ENCODE measurements around the gene ADAMTS9. TPM values are rescaled to one million over a fixed set of nuclear protein-coding genes. Genes with fewer than 3 reads are reported as not detected.

The ADAMTS9 gene
- polyA plus RNA-seq, 3 donors, result 138 to 151 (median 139) TPM

GRCh38 chr3:64496786-64497490 is 190.9 kb downstream of the ADAMTS9 start:
- no peak for DNase-seq (ENCODE audit: low read depth in 3 of 3, low spot score in 2 of 3)

GRCh38 chr3:64495781-64496334 is 191.9 kb downstream of the ADAMTS9 start:
- DNase-seq (ENCODE audit: low read depth in 3 of 3, low spot score in 2 of 3), result no peak

GRCh38 chr3:64495121-64495780 is 192.5 kb downstream of the ADAMTS9 start:
- no peak for DNase-seq (ENCODE audit: low read depth in 3 of 3, low spot score in 2 of 3)

GRCh38 chr3:64494526-64494925 is 193.3 kb downstream of the ADAMTS9 start:
- no peak for DNase-seq (ENCODE audit: low read depth in 3 of 3, low spot score in 2 of 3)

- no peak for DNase-seq (ENCODE audit: low read depth in 3 of 3, low spot score in 2 of 3)
Measured at GRCh38 chr3:64493149-64493548, 194.7 kb downstream of the ADAMTS9 start.

GRCh38 chr3:64491843-64492242 is 196.0 kb downstream of the ADAMTS9 start:
- no peak for DNase-seq (ENCODE audit: low read depth in 3 of 3, low spot score in 2 of 3)

- no peak for DNase-seq (ENCODE audit: low read depth in 3 of 3, low spot score in 2 of 3)
Measured at GRCh38 chr3:64490180-64490724, 197.5 kb downstream of the ADAMTS9 start.

- DNase-seq (ENCODE audit: low read depth in 3 of 3, low spot score in 2 of 3), result peak in 2 of 3 donors; percentile 74 to 84
Measured at GRCh38 chr3:64489361-64490044, 198.3 kb downstream of the ADAMTS9 start.

GRCh38 chr3:64488939-64489338 is 198.9 kb downstream of the ADAMTS9 start:
- peak in 1 of 3 donors; percentile 32 for DNase-seq (ENCODE audit: low read depth in 3 of 3, low spot score in 2 of 3)

- peak in 1 of 3 donors; percentile 53 for DNase-seq (ENCODE audit: low read depth in 3 of 3, low spot score in 2 of 3)
Measured at GRCh38 chr3:64484289-64484992, 203.4 kb downstream of the ADAMTS9 start.

GRCh38 chr3:64483467-64483866 is 204.3 kb downstream of the ADAMTS9 start:
- DNase-seq (ENCODE audit: low read depth in 3 of 3, low spot score in 2 of 3), result no peak

GRCh38 chr3:64475037-64475436 is 212.8 kb downstream of the ADAMTS9 start:
- DNase-seq (ENCODE audit: low read depth in 3 of 3, low spot score in 2 of 3), result no peak

GRCh38 chr3:64473466-64473865 is 214.3 kb downstream of the ADAMTS9 start:
- no peak for DNase-seq (ENCODE audit: low read depth in 3 of 3, low spot score in 2 of 3)

- DNase-seq (ENCODE audit: low read depth in 3 of 3, low spot score in 2 of 3), result no peak
Measured at GRCh38 chr3:64470436-64470835, 217.4 kb downstream of the ADAMTS9 start.

GRCh38 chr3:64467255-64467944 is 220.4 kb downstream of the ADAMTS9 start:
- DNase-seq (ENCODE audit: low read depth in 3 of 3, low spot score in 2 of 3), result no peak
